Airway epithelial cell (primary cell): ENCODE data around the gene ARMCX6. TPM values are rescaled to one million over a fixed set of nuclear protein-coding genes. Genes with fewer than 3 reads are reported as not detected.

Experiments used
- total RNA-seq: library from RNA; depleted of rRNA; stranded (reverse); fragments of >200 nt; gene quantifications from 2 replicates; pipeline ENCODE4 v1.2.3, GENCODE V29; 2015

The ARMCX6 gene
- total RNA-seq, result 8.0 and 13.6 TPM in 2 replicates

DNA sequence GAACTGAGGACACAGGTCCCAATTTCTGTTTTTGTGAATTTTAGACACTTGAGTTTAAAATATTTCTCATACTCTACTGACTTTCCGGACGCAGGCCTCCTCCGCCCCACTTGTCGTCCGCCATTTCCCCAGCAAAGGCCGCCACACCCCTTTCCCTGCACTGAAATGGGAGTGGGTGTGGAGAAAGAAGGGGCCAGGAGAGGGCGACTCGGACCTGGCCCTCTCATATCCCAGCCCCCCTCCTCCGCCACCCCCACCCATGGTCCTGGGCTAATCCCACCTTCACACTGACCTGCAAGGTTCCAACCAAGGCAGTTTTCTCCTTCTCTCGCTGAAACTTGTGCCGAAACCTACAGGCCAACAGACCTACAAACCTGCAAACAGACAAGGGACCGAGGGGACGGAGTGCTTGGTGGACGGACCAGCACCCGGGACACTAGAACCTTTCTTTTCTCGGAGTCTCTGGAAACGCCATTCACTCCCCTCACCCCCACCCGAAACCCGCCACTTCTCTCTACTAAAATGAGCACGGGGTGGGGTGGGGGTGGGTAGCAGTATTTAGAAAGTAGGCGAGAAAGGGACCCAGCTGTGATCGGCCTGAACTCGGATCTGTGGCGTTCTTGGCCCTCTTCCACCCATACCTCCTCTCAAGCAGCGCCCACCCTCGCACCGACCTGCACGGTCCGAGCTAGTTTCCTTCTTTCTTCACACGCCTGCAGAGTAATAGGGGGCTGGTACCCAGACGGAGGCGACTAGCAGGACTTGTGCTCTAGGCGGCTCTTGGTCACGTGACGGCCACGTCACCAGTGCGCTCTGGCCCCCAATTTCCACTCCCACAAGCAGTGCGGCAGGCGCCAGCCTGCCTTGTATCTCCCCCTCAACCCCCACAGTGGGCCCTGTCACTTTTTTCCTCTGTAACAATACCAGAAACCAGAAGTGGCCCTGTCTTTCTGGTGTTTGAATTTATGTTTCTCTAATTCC is at the start of gene ARMCX6:
Gene ARMCX6, minus strand, starts transcription at position 790 of the 981 bp plus-strand sequence. CDS start 1,380 bp downstream, outside the sequence.

DNA sequence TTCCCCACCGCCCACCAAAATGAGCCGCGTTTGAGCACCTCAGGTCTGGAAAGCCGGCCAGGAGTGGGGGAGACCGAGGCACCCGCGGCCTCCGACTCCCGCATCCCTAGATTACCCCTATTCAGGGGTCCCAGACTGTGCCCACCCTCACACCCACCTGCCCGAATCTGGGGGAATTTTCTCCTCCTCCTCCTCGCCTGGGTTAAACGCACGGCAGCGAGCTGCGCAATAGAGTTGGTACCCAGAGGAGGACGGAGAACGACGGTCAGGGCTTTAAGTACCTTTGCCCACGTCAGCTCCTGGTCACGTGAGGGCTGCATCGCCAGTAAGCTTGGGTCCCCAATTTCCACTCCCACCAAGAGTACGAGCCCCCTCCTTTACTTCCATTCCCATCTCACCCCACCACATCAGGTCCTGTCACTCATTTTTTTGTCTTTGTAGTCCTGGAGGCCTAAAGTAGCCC is 41.8 kb upstream of the ARMCX6 start, which contains the start of gene ARMCX2:
Gene ARMCX2, minus strand, starts transcription at position 250 of the 463 bp plus-strand sequence. CDS start 2,262 bp downstream, outside the sequence.

Other genes with a start within 250 kb of the ARMCX6 start
- gene BTK, start 231.8 kb downstream of the ARMCX6 start, total RNA-seq, result 0.23 TPM in 1 of 2 replicates, not detected in the other
- 548 and 1,383 TPM in 2 replicates for gene RPL36A, start 227.0 kb downstream of the ARMCX6 start, total RNA-seq
- 34.4 and 46.2 TPM in 2 replicates for gene GLA, start 210.1 kb downstream of the ARMCX6 start, total RNA-seq
- gene HNRNPH2, start 209.8 kb downstream of the ARMCX6 start, total RNA-seq, result 47.9 and 48.4 TPM in 2 replicates
- 0.05 and 0.92 TPM in 2 replicates for gene ARMCX4, start 132.5 kb downstream of the ARMCX6 start, total RNA-seq
- 8.4 and 9.2 TPM in 2 replicates for gene ARMCX1, start 67.5 kb downstream of the ARMCX6 start, total RNA-seq
- gene ARMCX3, start 5.2 kb upstream of the ARMCX6 start, total RNA-seq, result 20.6 and 21.9 TPM in 2 replicates
- 20.0 and 25.5 TPM in 2 replicates for gene ARMCX2, start 41.9 kb upstream of the ARMCX6 start, total RNA-seq